SK-N-SH treated with all-trans-retinoic acid at 6 μM for 48 hours (cell line): ENCODE measurements around the gene SNX32.

Experiments
- ATAC-seq: fragments of 200-7000 bp; cut with Tn5 transposase; 3 replicates; pipeline ENCODE4 v1.9.1; 2020; ENCODE audit warnings: mild to moderate bottlenecking, moderate library complexity
- ARNTL ChIP-seq: fragments of 450-650 bp; formaldehyde crosslinking; IDR thresholded peaks from 2 replicates; pipeline ENCODE4 v1.5.0; 2020; ENCODE audit warnings: low read depth, mild to moderate bottlenecking, moderate library complexity, borderline replicate concordance
- BACH2 ChIP-seq: fragments of 250-450 bp; sonication (Bioruptor Pico); IDR thresholded peaks from 2 replicates; pipeline ENCODE4 v1.9.0; 2021; ENCODE audit warnings: mild to moderate bottlenecking, borderline replicate concordance
- CSDC2 ChIP-seq: fragments of 250-450 bp; sonication (Bioruptor Pico); IDR thresholded peaks from 2 replicates; pipeline ENCODE4 v1.5.0; 2020; ENCODE audit warnings: mild to moderate bottlenecking, moderate library complexity
- CSRNP3 ChIP-seq: fragments of 250-450 bp; sonication (Bioruptor Pico); IDR thresholded peaks from 2 replicates; pipeline ENCODE4 v1.5.1; 2021; ENCODE audit warnings: mild to moderate bottlenecking, moderate library complexity
- ESRRG ChIP-seq: fragments of 250-450 bp; sonication (Bioruptor Pico); IDR thresholded peaks from 2 replicates; pipeline ENCODE4 v1.6.1; 2021; ENCODE audit warnings: mild to moderate bottlenecking
- GLIS3 ChIP-seq: fragments of 250-450 bp; sonication (Bioruptor Pico); IDR thresholded peaks from 2 replicates; pipeline ENCODE4 v1.5.0; 2020; ENCODE audit warnings: mild to moderate bottlenecking, moderate library complexity
- ISL1 ChIP-seq: fragments of 250-450 bp; sonication (Bioruptor Pico); IDR thresholded peaks from 2 replicates; pipeline ENCODE4 v2.1.2; 2022; ENCODE audit warnings: mild to moderate bottlenecking, moderate library complexity
- OSR1 ChIP-seq: fragments of 250-450 bp; sonication (Bioruptor Pico); IDR thresholded peaks from 2 replicates; pipeline ENCODE4 v1.8.0; 2022; ENCODE audit warnings: moderate library complexity, mild to moderate bottlenecking, inconsistent platforms
- PATZ1 ChIP-seq: fragments of 250-450 bp; sonication (Bioruptor Pico); IDR thresholded peaks from 2 replicates; pipeline ENCODE4 v1.8.0; 2020; ENCODE audit warnings: mild to moderate bottlenecking, moderate library complexity, borderline replicate concordance
- POU6F1 ChIP-seq: fragments of 250-450 bp; sonication (Bioruptor Pico); IDR thresholded peaks from 2 replicates; pipeline ENCODE4 v1.8.0; 2021; ENCODE audit warnings: low read depth, mild to moderate bottlenecking, moderate library complexity, borderline replicate concordance
- PPARA ChIP-seq: fragments of 250-450 bp; sonication (Bioruptor Pico); IDR thresholded peaks from 2 replicates; pipeline ENCODE4 v1.5.0; 2020; ENCODE audit warnings: mild to moderate bottlenecking, borderline replicate concordance
- RARB ChIP-seq: fragments of 250-450 bp; sonication (Bioruptor Pico); IDR thresholded peaks from 2 replicates; pipeline ENCODE4 v1.8.0; 2021; ENCODE audit warnings: mild to moderate bottlenecking, moderate library complexity
- SNAI2 ChIP-seq: fragments of 250-450 bp; sonication (Bioruptor Pico); IDR thresholded peaks from 2 replicates; pipeline ENCODE4 v1.5.0; 2020; ENCODE audit warnings: mild to moderate bottlenecking, moderate library complexity
- TCF4 ChIP-seq: fragments of 250-450 bp; sonication (Bioruptor Pico); IDR thresholded peaks from 2 replicates; pipeline ENCODE4 v1.8.0; 2021; ENCODE audit warnings: mild to moderate bottlenecking, moderate library complexity, borderline replicate concordance
- TSHZ2 ChIP-seq: fragments of 250-450 bp; sonication (Bioruptor Pico); IDR thresholded peaks from 2 replicates; pipeline ENCODE4 v1.5.0; 2020; ENCODE audit warnings: mild to moderate bottlenecking, moderate library complexity
- ZC3H10 ChIP-seq: fragments of 250-450 bp; sonication (Bioruptor Pico); IDR thresholded peaks from 2 replicates; pipeline ENCODE4 v1.5.1; 2021; ENCODE audit warnings: mild to moderate bottlenecking, moderate library complexity
- ZFP3 ChIP-seq: fragments of 250-450 bp; sonication (Bioruptor Pico); IDR thresholded peaks from 2 replicates; pipeline ENCODE4 v1.5.0; 2020; ENCODE audit warnings: mild to moderate bottlenecking, moderate library complexity
- ZFP30 ChIP-seq: fragments of 450-650 bp; formaldehyde crosslinking; IDR thresholded peaks from 2 replicates; pipeline ENCODE4 v1.5.0; 2022; ENCODE audit warnings: mild to moderate bottlenecking, moderate library complexity
- ZNF8 ChIP-seq: fragments of 450-650 bp; formaldehyde crosslinking; IDR thresholded peaks from 2 replicates; pipeline ENCODE4 v1.5.0; 2020; ENCODE audit warnings: mild to moderate bottlenecking, moderate library complexity

SNX32 gene

GRCh38 chr11:65880027-65880426 is 46.3 kb downstream of the SNX32 start (continued):
- TF ChIP-seq PATZ1 (CRISPR knock-in tag) (no peak), SNAI2 (CRISPR knock-in tag) (no peak)
- TF ChIP-seq, all 23 proteins: peak for 0

GRCh38 chr11:65880844-65881421 is 47.2 kb downstream of the SNX32 start:
- ATAC-seq = no peak
- no peak for TF ChIP-seq SNAI2 (CRISPR knock-in tag)
- no peak for TF ChIP-seq TSHZ2 (CRISPR knock-in tag)
- TF ChIP-seq ESRRG (CRISPR knock-in tag) = no peak
- no peak for TF ChIP-seq ARNTL (CRISPR knock-in tag)
- TF ChIP-seq POU6F1 (CRISPR knock-in tag) = no peak
- no peak for TF ChIP-seq PPARA (CRISPR knock-in tag)
- no peak for TF ChIP-seq OSR1 (CRISPR knock-in tag)
- no peak for TF ChIP-seq ISL1 (CRISPR knock-in tag)
- no peak for TF ChIP-seq TCF4
- TF ChIP-seq, all 23 proteins: peak for 0

- TF ChIP-seq ZNF8 (no peak), CSRNP3 (no peak), ZC3H10 (CRISPR knock-in tag) (no peak), TCF4 (no peak), GLIS3 (CRISPR knock-in tag) (no peak), RARB (CRISPR knock-in tag) (no peak), TSHZ2 (CRISPR knock-in tag) (no peak), CSDC2 (no peak), ZFP30 (CRISPR knock-in tag) (no peak), OSR1 (CRISPR knock-in tag) (no peak), PATZ1 (CRISPR knock-in tag) (no peak), BACH2 (CRISPR knock-in tag) (no peak), POU6F1 (CRISPR knock-in tag) (no peak), ZFP3 (CRISPR knock-in tag) (no peak), ARNTL (CRISPR knock-in tag) (no peak)
- ATAC-seq = no peak
Observed at GRCh38 chr11:65882120-65883057, 48.6 kb downstream of the SNX32 start.
